Fibroblast of the conjunctiva (primary cell): ENCODE measurements around the gene UNC5B.
"Not testable (repeated sequence)": the region's sequence is repeated elsewhere in the genome, so short reads cannot be mapped to it uniquely, and the experiment has no call there.

Source experiments
- DNase-seq: peaks from one replicate; pipeline ENCODE4 v3.0.0-alpha.2; 2010; ENCODE audit warnings: low read depth

Gene UNC5B

GRCh38 chr10:71268247-71268691 is 55.9 kb downstream of the UNC5B start:
- peak; percentile 51 for DNase-seq

DNA sequence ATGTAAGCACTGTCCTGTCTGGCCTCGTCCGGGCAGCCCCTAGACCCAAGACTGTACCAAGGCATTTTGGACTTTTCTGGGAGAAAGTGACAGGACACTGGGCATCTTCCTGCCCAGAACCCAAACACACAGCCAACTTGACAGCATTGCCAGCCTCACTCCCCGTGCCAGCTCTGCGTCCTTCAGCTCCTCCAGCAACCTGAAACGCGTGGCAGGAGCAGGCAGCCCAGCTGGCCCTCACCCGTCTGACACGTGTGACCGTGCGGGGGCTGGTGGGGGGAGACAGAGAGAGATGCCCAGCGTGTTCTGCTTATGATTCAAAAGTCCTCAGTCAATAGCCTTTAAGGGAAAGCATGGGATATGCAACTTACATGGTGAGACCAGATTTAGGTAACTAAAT is 56.4 kb downstream of the UNC5B start:
- DNase-seq: no peak

DNA sequence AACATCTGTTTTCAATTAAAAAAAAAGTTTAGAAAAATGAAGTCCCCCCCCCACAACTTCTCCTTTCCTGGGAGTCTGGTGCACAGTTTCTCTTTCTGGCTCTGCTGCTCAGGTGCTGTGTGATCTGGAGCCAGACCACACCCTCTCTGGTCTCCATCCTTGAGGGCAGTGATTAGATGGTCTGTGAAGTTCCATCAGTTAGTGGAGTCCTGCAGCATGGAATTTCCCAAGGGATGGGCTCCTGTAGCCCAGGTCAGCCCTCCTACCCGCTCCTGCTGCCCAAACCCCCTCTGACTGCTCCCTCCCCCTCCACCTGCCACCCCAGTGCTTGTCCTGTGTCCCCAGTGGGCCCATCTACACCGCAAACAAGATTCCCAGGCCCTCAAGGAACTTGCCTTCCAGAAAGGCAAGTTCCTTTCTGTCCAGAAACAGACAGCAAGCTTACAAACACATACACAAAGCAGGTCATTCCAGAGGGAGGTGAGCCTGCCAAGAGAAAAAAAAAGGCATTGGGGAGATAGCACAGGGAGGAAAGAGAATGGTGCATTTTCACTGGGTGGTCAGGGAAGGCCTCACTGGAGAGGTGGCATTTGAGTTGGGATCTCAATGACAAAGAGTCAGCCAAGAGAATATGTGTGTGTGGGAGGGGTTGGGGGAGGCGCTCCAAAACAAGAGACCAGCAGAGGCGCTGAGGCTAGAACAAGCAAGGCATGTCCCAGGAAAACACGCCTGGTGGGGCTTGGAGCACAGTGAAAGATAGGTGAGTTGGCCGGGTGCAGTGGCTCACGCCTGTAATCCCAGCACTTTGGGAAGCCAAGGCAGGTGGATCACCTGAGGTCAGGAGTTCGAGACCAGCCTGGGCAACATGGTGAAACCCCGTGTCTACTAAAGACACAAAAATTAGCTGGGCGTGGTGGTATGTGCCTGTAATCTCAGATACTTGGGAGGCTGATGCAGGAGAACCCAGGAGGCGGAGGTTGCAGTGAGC is 57.2 kb downstream of the UNC5B start:
- DNase-seq: no peak

- DNase-seq: peak; percentile 77
Observed at GRCh38 chr10:71270301-71271220, 58.2 kb downstream of the UNC5B start.

DNA sequence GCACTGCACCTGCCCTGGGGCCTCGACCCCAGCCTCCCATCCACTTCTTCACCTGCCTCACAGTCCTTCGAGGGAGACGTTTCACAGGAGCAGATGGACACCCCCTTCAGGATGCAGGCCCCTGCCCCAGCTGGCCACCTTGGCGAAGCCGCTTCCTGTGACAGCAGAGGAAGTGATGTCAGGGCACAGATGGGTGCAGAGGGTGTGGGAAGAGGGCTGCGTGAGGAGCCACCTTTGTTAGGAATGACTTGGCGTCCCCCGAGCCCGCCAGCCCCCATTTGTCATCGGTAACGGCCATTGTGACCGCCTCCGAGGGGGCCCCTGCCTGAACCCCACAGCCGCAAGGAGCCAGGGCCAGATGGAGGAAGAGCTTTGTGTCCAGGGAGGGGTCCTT is 59.3 kb downstream of the UNC5B start:
- no peak for DNase-seq

GRCh38 chr10:71272056-71272771 is 59.8 kb downstream of the UNC5B start:
- DNase-seq: no peak

GRCh38 chr10:71272974-71273373 is 60.6 kb downstream of the UNC5B start:
- not testable (repeated sequence) for DNase-seq

- no peak for DNase-seq
Observed at GRCh38 chr10:71273506-71273905, 61.1 kb downstream of the UNC5B start.

DNA sequence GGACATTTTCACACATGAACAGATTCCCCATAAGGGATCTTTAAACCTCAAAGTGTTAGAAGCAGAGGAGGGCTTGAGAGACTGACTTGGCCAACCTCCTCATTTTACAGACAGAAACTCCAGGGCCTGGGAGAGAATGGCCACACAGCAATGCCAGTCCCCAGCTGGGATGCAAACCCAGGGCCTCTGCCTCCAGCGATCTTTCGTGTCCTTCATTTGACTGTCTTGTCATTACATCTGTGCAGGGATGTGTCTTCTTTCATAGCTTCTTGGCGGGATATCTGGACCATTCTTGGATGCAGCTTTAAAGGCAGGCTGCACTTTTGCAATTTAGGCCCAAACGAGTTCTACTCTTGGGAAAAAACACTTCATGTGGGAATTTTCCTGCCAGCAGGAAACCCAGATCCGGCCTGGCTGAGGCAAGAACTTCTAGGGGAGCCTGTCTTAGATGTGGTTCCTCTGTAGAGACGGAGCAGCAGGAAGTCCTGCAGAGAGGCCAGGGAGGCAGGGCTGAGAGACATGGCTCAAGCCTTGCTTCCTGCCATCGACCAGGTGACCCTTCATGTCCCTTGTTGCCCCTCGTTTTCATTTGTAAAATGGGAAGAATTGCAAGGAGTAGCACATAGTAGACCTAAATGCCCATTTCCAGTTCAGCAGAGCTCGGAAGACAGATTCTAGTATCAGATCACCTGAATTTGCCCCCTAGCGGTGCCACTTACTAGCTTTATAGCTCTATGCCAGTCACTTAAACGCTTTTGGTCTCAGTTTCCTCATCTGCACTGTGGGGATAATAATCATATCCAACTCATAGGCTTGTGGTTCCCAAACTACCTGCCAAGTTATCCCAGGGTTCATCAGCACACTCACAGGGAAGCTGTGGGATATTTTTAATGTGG is 62.8 kb downstream of the UNC5B start:
- DNase-seq: no peak

DNA sequence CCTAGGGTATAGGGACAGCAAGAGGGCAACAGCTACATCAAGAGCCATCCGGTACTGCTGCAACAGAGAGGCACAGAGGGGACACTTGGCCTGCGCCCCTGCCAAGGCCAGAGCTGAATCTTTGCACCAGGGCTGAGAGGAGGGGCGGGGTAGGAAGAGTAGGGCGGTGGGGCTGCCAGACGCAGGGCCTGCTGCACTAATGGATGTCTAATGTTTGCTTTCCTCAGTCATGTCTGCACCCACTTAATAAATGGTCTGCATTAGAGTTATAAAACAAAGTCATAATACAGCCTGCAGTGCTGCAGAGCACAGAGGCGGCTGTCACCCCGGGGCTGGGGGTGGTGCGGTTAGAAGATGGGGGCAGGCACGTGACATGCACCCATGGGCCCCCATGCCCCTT is 64.5 kb downstream of the UNC5B start:
- DNase-seq: no peak

DNA sequence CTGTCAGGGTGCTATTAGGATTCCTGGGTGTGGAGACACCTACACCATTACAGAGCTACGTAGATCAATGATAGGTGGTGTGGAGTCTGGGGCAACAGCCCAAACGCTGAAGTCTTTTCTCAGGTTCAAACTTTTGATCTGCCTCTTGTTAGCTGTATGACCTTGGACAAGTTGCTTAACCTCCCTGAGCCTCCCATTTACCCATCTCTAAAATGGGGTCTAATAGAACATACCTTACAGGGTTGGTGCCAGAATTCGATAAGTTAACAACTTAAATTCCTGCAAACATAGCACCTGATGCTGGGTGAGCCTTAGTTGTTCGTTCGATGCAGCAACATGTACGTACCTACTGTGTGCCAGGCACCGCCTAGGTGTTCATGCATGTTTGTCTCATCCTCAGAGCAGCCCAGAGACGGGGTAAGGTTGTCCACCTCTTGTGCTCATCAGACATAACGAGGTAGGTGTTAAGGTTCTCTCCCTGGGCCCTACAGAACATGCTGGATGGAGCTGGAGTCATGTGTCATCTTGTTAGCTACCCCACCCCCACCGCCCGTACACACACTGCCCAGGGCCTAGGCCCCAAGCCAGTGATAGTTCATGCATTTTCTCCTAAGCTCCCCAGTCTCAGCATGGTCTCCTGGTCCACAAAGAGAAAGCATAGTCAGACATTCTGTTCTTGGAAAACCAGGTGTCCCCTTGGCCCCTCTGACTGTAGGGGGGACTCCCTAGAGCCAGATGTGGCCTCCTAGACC is 65.7 kb downstream of the UNC5B start:
- no peak for DNase-seq

GRCh38 chr10:71278691-71279588 is 66.6 kb downstream of the UNC5B start:
- no peak for DNase-seq

DNA sequence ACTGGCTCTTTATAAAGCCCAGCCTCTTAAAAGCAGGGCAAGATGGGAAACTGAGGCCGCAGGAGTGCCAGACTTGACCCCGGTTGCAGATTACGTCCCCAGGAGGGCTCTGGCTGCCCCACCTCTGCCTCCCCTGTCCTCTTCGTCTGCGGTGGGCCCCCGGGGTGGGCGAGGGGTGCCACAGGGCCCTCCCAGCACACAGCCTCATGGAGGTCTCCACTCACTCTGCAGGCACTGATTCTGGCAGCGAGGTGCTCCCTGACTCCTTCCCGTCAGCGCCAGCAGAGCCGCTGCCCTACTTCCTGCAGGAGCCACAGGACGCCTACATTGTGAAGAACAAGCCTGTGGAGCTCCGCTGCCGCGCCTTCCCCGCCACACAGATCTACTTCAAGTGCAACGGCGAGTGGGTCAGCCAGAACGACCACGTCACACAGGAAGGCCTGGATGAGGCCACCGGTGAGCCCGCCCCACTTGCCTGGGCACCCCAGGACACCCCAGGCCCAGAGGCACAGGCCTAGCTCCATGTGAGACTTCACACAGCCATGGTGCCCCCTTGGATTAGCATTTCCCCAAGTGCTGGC is 67.3 kb downstream of the UNC5B start:
- DNase-seq: no peak

DNA sequence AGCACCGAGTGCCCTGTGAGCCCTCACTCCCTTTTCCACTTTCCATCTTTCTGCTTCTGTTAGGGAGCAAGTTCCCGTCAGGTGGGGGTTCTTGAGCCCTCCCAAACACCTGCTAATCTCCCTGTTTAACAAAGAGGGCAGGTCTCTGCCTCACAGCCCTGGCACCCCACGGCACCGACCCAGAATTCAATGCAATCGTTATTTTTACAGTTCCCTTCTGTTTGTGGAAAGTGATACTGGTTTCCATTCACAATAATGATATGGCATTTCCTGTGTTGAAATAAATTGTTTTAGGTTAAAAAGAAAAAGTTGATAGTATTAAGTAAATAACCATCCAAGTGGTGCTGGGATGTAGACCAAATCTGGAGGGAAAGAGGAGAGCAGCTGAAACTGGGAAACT is 67.8 kb downstream of the UNC5B start:
- DNase-seq: no peak

- DNase-seq: no peak
Observed at GRCh38 chr10:71280825-71281224, 68.5 kb downstream of the UNC5B start.

- no peak for DNase-seq
Observed at GRCh38 chr10:71281646-71282322, 69.4 kb downstream of the UNC5B start.

DNA sequence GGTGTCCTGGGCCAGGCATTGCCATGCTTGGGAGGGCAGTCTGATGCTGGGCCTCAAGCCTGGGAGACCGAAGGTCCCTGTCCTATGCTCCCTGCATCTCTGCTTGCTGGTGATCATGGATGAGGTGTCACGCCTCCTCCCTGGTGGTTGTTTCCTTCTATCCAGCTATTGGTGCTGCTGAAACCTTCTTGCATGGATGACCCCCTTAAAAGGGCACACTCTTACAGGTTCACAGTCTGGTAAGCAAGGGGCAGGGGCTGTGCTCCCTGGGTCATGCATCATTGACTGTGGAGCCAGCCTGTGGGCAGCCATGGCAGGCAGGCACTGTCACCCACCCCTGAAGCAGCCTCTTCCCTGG is 69.9 kb downstream of the UNC5B start:
- no peak for DNase-seq

DNA sequence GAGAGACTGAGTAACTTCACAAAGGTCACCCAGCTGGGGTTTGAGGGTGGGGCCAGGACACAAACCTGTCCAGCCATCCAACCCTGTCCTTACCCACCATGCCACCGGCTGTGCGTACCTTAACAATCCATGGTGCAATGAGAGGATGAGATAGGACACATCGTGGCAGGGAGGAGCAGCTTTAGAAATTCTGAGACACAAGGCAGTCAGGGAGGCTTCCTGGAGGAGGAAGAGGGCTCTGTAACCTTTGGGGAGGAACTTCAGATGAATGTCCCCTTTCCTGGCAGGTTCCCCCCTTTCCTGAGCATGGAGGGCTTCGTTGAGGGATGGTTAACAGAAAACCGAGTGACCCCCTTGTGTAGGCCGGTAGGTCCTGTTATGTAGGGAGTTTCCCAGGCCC is 71.0 kb downstream of the UNC5B start:
- no peak for DNase-seq
